ENCODE results near the gene FHDC1. TPM values are rescaled to one million over a fixed set of nuclear protein-coding genes. Genes with fewer than 3 reads are reported as not detected.

Gene FHDC1
- total RNA-seq, 1 experiment from 2014 or later, result 2.0 TPM

DNA sequence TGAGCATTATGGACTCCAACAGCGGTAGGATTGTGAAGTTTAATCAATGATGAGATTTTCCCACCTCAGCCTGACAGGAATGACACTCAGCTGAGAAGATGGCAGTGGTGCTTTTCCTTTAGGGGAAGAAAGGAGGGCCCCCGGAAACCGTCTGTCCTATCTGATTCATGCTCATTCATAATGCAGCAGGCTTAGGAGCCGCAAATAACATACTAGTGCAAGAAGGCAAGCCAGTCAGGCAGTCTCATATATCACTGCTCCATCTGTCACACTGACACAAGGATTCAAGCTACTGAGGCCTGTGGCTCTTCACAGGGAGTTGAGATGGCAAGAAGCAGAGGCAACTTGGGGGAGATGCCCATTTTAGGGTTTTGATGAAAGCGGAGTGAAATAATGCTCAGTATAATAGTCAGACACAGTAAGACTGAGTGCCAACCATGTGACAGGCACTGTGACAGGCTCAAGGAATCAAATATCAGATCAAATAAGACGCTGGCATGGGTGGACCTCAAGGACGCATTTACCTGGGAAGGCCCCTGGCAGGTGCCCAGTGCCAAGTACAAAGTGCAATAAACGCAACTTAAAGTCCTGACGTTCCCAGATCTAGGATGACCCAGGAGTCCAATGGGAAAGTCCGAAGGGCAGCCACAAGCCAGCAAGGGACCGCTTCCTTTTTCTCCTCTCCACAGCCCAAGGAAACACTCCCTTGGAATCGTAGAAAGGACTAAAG lies 63.4 kb downstream of the FHDC1 start:
- Mint-ChIP-seq H3K9me3 (ENCODE audit: unreplicated experiment) (no peaks in the 10 kb centered on the region), H3K27me3 (ENCODE audit: insufficient read depth, unreplicated experiment) (no peaks in the 10 kb centered on the region), H3K36me3 (ENCODE audit: insufficient read depth, unreplicated experiment) (no peaks in the 10 kb centered on the region), H3K27ac (ENCODE audit: low read depth, unreplicated experiment) (no peak overlapping the region), H3K4me3 (ENCODE audit: unreplicated experiment) (no peak overlapping the region), H3K4me1 (ENCODE audit: insufficient read depth, unreplicated experiment) (peaks cover 18% of the 10 kb centered on the region)
- DNase-seq (ENCODE audit: unreplicated experiment), result no peak
- BruUV-seq (replicated peaks), result no TSS peak
- TF ChIP-seq, protein P1, sequence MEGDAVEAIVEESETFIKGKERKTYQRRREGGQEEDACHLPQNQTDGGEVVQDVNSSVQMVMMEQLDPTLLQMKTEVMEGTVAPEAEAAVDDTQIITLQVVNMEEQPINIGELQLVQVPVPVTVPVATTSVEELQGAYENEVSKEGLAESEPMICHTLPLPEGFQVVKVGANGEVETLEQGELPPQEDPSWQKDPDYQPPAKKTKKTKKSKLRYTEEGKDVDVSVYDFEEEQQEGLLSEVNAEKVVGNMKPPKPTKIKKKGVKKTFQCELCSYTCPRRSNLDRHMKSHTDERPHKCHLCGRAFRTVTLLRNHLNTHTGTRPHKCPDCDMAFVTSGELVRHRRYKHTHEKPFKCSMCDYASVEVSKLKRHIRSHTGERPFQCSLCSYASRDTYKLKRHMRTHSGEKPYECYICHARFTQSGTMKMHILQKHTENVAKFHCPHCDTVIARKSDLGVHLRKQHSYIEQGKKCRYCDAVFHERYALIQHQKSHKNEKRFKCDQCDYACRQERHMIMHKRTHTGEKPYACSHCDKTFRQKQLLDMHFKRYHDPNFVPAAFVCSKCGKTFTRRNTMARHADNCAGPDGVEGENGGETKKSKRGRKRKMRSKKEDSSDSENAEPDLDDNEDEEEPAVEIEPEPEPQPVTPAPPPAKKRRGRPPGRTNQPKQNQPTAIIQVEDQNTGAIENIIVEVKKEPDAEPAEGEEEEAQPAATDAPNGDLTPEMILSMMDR (IDR thresholded peaks at IDR 0.05; ENCODE audit: unreplicated experiment), result no peak
- CTCF ChIA-PET, result interaction anchor here (2.0 to 2.4 kb wide), 2 partner anchors 84 to 128 kb away, joined by 7 to 16 read pairs; no protein-coding TSS in a partner anchor
- intact Hi-C loops (cut with micrococcal nuclease), result no loop called here
- POLR2A ChIA-PET, result interaction anchor here (2.0 to 3.7 kb wide), 3 partner anchors 30 to 64 kb away, joined by 12 to 53 read pairs (median 34); partner anchors contain the start of gene FHDC1

DNA sequence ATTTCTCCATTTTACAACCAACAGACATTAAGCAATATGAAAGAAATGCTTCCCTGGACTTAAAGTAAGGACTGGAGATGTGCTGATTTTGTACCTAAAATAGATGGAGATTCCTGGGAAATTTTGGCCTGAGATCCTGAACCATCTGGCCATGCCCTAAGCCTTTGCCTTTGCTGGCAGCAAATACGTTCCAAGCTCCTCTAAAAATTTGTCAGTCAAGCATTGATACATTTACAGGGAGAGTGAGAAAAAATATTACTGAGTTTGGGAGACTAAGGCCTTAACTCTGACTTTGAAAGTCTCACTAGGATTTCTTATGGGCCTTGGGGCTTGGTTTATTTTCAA lies 63.9 kb downstream of the FHDC1 start:
- intact Hi-C loops (cut with micrococcal nuclease), result no loop called here
- Mint-ChIP-seq H3K9me3 (ENCODE audit: unreplicated experiment) (no peaks in the 10 kb centered on the region), H3K36me3 (ENCODE audit: insufficient read depth, unreplicated experiment) (no peaks in the 10 kb centered on the region), H3K4me1 (ENCODE audit: insufficient read depth, unreplicated experiment) (peaks cover 18% of the 10 kb centered on the region), H3K27me3 (ENCODE audit: insufficient read depth, unreplicated experiment) (no peaks in the 10 kb centered on the region), H3K4me3 (ENCODE audit: unreplicated experiment) (no peak overlapping the region), H3K27ac (ENCODE audit: low read depth, unreplicated experiment) (no peak overlapping the region)
- ChIA-PET CTCF (interaction anchor here (2.4 kb wide), 1 partner anchor 127 kb away, joined by 16 read pairs; no protein-coding TSS in a partner anchor), POLR2A (no interaction called here)
- no peak for DNase-seq (ENCODE audit: unreplicated experiment)
- BruUV-seq (replicated peaks), result no TSS peak
- TF ChIP-seq, protein P1 (IDR thresholded peaks at IDR 0.05; ENCODE audit: unreplicated experiment), result no peak

DNA sequence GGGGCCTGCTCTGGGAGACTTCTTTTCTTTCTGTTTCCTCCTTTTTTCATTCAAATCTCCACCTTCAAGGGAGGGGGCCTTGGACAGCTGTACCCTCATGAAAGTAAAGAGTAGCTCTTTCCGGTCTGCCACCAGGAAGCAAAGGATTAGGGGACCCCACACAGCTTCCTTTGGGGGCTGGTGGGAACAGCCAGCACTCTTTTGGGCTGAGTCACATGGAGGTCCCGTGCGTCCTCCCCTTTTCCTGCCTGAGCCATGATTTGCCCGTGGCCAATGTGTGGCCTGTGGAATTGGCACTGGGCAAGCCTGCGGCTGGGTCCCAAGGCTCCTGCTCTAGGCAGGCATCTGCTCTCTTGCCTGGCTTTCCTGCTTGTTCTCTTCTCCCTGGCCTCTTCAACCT lies 65.5 kb downstream of the FHDC1 start:
- no peak overlapping the region for H3K4me3 Mint-ChIP-seq (ENCODE audit: unreplicated experiment)
- no peak for DNase-seq (ENCODE audit: unreplicated experiment)
- H3K27me3 Mint-ChIP-seq (ENCODE audit: insufficient read depth, unreplicated experiment), result no peaks in the 10 kb centered on the region
- no peaks in the 10 kb centered on the region for H3K9me3 Mint-ChIP-seq (ENCODE audit: unreplicated experiment)
- no peak overlapping the region for H3K27ac Mint-ChIP-seq (ENCODE audit: low read depth, unreplicated experiment)
- intact Hi-C loops (cut with micrococcal nuclease), result no loop called here
- CTCF ChIA-PET, result no interaction called here
- POLR2A ChIA-PET, result no interaction called here
- TF ChIP-seq, protein P1 (IDR thresholded peaks at IDR 0.05; ENCODE audit: unreplicated experiment), result no peak
- H3K36me3 Mint-ChIP-seq (ENCODE audit: insufficient read depth, unreplicated experiment), result no peaks in the 10 kb centered on the region
- BruUV-seq (replicated peaks), result no TSS peak
- H3K4me1 Mint-ChIP-seq (ENCODE audit: insufficient read depth, unreplicated experiment), result peaks cover 12% of the 10 kb centered on the region

DNA sequence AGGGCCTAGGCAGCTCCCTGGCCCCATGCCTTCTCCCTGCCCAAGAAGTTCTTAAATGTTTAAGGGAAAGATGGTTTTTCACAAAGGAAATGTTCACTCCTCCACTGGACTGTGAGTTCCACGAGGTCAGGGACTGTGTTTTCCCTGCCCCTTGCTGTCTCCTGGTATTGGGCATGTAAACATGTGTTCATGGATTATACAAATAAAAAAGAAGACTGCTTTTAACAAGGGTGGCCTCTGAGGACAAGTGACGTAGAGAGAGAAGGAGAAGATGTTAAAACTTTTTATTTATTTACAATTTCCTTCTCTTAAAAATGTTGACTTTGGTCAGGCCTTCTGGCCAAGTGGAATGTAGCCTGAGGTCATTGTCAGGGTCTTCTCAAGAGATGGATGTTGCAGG lies 66.0 kb downstream of the FHDC1 start:
- no peak overlapping the region for H3K27ac Mint-ChIP-seq (ENCODE audit: low read depth, unreplicated experiment)
- POLR2A ChIA-PET, result interaction anchor here (0.6 kb wide), 1 partner anchor 48 kb away, joined by 3 read pairs; no protein-coding TSS in a partner anchor
- no TSS peak for BruUV-seq (replicated peaks)
- no peaks in the 10 kb centered on the region for H3K9me3 Mint-ChIP-seq (ENCODE audit: unreplicated experiment)
- no peaks in the 10 kb centered on the region for H3K27me3 Mint-ChIP-seq (ENCODE audit: insufficient read depth, unreplicated experiment)
- CTCF ChIA-PET, result no interaction called here
- H3K4me3 Mint-ChIP-seq (ENCODE audit: unreplicated experiment), result no peak overlapping the region
- no peaks in the 10 kb centered on the region for H3K36me3 Mint-ChIP-seq (ENCODE audit: insufficient read depth, unreplicated experiment)
- DNase-seq (ENCODE audit: unreplicated experiment), result no peak
- TF ChIP-seq, protein P1 (IDR thresholded peaks at IDR 0.05; ENCODE audit: unreplicated experiment), result no peak
- intact Hi-C loops (cut with micrococcal nuclease), result no loop called here
- peaks cover 12% of the 10 kb centered on the region for H3K4me1 Mint-ChIP-seq (ENCODE audit: insufficient read depth, unreplicated experiment)
